GM19240 (cell line): ENCODE data around the gene KRTAP6-1.

ENCODE experiments used
- DNase-seq: peaks from one replicate; pipeline ENCODE4 v3.0.0; 2011; ENCODE audit warnings: low spot score; ENCODE audit not compliant: insufficient read length

Gene KRTAP6-1

DNA sequence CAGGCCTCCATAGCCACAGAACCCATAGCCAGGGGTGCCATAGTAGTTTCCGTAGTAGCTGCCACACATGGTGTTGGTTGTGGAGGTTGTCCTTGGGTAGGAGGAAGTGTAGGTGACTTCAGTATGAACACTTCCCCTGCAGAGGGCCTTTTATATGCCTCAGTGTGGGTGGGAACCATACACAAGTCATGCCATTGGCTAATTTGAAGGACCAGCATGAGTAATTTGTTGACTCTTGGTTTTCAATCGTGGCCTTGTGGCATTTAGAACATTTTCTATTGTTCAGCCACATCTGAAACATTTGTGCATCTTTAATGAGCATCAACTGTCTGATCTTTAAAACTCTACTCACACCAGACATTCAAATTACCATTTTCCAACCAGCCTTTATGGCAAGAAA is at the start of gene KRTAP6-1:
Gene KRTAP6-1 (minus strand): TSS at position 95 of the 400 bp plus-strand sequence. CDS start 26 bp downstream, at position 69.
- no peak for DNase-seq

GRCh38 chr21:30652891-30653290 is 39.2 kb upstream of the KRTAP6-1 start:
- no peak for DNase-seq

DNA sequence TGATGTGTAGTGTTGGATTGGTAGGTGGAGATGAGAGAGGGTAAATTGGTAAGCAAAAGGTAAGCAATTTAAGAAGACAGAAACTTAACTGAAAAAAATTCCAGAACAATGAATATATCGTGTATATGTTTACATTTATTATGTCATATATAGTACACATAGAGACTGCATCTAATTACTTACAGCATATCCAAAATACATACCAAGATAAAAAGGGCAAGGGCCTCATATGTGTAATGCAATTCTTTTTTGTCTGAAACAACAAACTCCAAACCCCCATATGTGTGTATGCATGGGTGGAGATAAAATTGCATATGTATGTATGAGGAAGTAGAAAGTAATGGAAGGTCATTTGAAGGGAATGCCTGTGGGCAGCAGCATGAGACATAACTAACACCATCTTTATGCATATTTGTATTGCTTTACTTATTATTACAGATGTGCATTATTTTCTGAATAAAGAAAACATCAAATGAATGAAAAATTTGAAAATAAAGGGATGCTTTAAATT is 33.2 kb upstream of the KRTAP6-1 start:
- no peak for DNase-seq

GRCh38 chr21:30642564-30642963 is 28.8 kb upstream of the KRTAP6-1 start, which contains the start of gene KRTAP20-3:
Gene KRTAP20-3, plus strand, starts transcription at chr21:30642864.
- no peak for DNase-seq

- DNase-seq = no peak
Observed at GRCh38 chr21:30638686-30639085, 25.0 kb upstream of the KRTAP6-1 start.

GRCh38 chr21:30634906-30635305 is 21.2 kb upstream of the KRTAP6-1 start, which contains the start of gene KRTAP20-2:
Gene KRTAP20-2, plus strand, starts transcription at chr21:30635206. Its CDS starts 58 bp downstream, at chr21:30635264.
- no peak for DNase-seq

DNA sequence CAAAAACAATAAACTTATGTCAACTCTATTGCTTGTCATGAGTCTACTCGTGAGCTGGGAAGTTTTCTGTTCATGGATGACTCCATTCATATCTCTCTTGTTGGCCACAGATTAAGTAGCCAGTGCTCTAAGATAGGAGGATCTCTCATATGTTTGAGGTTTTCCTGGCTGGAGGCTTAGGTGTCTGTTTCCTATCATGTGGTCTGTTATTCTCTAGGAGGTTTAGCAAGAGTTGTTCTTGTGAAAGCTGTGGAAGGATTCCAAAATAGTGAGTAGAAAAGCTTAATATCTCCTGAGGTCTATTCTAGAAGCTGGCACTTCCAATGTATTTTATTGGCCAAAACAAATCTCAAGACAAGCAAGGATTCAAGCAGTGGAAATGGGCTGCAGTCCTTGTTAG is 15.5 kb upstream of the KRTAP6-1 start:
- no peak for DNase-seq

- no peak for DNase-seq
Observed at GRCh38 chr21:30628109-30628508, 14.4 kb upstream of the KRTAP6-1 start.

DNA sequence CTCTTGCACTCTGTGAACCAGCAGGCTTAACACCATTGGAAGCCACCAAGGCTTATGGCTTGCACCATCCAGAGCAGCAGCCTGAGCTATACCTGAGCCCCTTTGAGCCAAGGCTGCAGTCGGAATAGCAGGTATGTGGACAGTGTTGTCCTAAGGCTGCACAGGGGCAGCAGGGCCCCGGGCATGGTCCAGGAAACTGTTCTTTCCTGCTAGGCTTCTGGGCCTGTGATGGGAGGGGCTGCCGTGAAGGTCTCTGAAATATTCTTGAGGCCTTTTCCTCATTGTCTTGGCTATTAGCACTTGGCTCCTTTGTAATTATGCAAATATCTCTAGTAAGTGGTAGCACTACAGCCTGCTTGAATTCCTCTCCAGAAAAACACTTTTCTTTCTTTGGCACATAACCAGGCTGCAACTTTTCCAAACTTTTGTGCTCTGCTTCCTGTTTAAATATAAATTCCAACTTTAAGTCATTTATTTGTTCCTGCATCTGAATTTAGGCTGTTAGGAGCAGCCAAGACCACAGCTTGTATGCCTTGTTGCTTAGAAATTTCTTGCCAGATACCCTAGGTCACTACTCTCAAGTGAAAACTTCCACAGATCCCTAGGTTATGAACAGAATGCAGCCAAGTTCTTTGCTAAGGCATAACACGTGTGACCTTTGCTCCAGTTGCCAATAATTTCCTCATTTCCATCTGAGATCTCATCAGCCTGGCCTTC is 11.9 kb upstream of the KRTAP6-1 start:
- no peak for DNase-seq

GRCh38 chr21:30623362-30623761 is 9.6 kb upstream of the KRTAP6-1 start:
- no peak for DNase-seq

- no peak for DNase-seq
Observed at GRCh38 chr21:30620522-30620921, 6.8 kb upstream of the KRTAP6-1 start, which contains the start of gene KRTAP20-4. Gene KRTAP20-4, plus strand, starts transcription at chr21:30620627.

GRCh38 chr21:30620080-30620479 is 6.3 kb upstream of the KRTAP6-1 start:
- no peak for DNase-seq

GRCh38 chr21:30616125-30616524 is 2.4 kb upstream of the KRTAP6-1 start, which contains the start of gene KRTAP20-1:
Gene KRTAP20-1, plus strand, starts transcription at chr21:30616425. Its CDS starts 30 bp downstream, at chr21:30616455.
- DNase-seq = no peak

DNA sequence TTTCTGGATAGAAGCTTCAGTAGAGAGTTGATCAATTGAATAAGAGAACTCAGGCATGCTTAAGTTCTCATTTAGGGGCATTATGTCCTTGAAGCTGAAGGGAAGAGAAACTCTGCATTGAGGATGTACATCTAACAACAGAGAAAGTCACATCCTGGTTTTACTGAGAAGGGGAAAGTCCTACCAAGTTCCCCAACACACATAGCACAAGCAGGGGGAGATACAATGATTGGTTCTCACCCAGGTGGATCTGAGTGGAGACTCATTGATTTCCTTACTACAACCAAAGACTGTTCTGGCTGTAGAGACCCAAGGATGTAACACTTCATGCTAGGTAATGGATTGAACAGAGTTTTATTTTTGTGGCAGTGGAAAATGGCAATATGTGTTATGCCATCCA is 1.5 kb upstream of the KRTAP6-1 start:
- no peak for DNase-seq

- no peak for DNase-seq
Observed at GRCh38 chr21:30612132-30612531, 1.6 kb downstream of the KRTAP6-1 start.

GRCh38 chr21:30605968-30606367 is 7.8 kb downstream of the KRTAP6-1 start:
- DNase-seq = no peak

DNA sequence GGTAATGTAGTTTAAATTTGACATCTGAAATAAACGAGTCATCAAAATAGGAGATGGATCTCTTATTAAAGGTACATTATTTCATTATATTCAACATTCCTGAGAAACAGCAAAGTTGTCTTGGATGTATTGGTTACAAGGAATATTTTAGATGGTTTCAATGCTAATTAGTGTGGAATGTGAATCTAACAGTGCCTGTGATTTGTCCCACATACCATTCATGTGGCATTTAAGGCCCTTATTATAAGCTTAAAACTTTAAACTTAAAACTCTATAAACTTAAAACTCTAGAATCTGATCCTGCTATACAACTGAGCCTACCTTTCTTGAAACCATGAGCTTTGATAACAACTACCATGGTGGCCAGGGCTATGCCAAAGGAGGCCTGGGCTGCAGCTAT is 12.9 kb downstream of the KRTAP6-1 start, which contains the start of gene KRTAP22-1:
Gene KRTAP22-1 (plus strand): TSS at position 301 of the 400 bp plus-strand sequence.
- DNase-seq = no peak

GRCh38 chr21:30598802-30599201 is 14.9 kb downstream of the KRTAP6-1 start, which contains the start of gene KRTAP6-2:
Gene KRTAP6-2, minus strand, starts transcription at chr21:30598902. Its CDS starts 28 bp downstream, at chr21:30598874.
- no peak for DNase-seq

- DNase-seq = no peak
Observed at GRCh38 chr21:30592140-30592539, 21.6 kb downstream of the KRTAP6-1 start, which contains the start of gene KRTAP6-3. Gene KRTAP6-3, plus strand, starts transcription at chr21:30592440. Its CDS starts 6 bp downstream, at chr21:30592446.

GRCh38 chr21:30590297-30590696 is 23.4 kb downstream of the KRTAP6-1 start, which contains the start of gene KRTAP22-2:
Gene KRTAP22-2, minus strand, starts transcription at chr21:30590397.
- DNase-seq = no peak

DNA sequence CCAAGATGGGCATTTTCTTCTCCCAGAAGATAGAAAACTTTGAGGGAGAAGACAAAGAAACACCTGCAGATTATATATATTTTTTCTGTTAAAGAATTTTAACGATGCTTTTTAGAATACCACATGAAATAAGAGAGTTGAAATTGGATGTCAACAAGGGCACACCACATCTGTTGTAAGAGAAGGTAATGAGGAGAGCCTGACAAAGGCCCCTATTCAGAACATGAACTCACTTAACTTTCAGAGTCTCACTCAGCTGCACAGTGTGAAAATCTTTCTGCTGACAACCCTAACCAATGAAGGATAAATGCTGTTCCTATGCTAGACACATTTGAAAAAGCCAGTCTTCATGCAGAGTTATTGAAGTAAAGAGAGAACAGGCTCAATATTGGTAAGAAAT is 30.9 kb downstream of the KRTAP6-1 start:
- DNase-seq = no peak

DNA sequence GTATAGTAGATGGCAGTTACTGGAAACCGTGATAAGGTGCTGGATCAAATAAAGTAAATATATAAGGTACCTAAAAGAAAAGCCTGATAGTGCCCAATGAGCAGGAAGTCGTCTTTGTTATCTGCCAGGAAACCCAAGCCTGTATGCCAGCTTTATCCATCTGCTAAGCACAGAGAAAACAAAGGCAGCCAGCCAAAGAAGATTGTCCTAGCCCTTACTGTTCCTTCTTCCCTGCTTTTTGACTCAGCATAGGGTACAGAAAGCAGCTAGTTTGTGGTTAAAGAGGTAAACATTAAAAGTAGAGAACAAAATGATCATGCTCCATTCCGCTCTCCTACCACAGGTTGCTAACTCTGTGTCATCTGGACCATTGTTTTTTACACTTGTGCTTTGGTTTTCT is 33.6 kb downstream of the KRTAP6-1 start:
- no peak for DNase-seq
